GM12875 (cell line): ENCODE data around the gene PSTPIP1.

Experiments used
- H3K4me3 ChIP-seq: one replicate; pipeline ENCODE4 v1.5.1; 2011; ENCODE audit warnings: low read depth, low read length, control low read depth
- CTCF ChIP-seq: IDR thresholded peaks from 2 replicates; pipeline ENCODE4 v1.5.1; 2011; ENCODE audit warnings: low read depth, mild to moderate bottlenecking, control low read depth, inconsistent platforms, low read length, moderate library complexity, borderline replicate concordance; ENCODE audit not compliant: insufficient read depth

Gene PSTPIP1

GRCh38 chr15:77001351-77001750 is 6.4 kb downstream of the PSTPIP1 start:
- TF ChIP-seq CTCF = no peak
- no peak overlapping the region for H3K4me3 ChIP-seq

GRCh38 chr15:77001966-77002365 is 7.0 kb downstream of the PSTPIP1 start:
- TF ChIP-seq CTCF = no peak
- H3K4me3 ChIP-seq = no peak overlapping the region

GRCh38 chr15:77002436-77002835 is 7.5 kb downstream of the PSTPIP1 start:
- no peak for TF ChIP-seq CTCF
- H3K4me3 ChIP-seq = no peak overlapping the region

- no peak overlapping the region for H3K4me3 ChIP-seq
- TF ChIP-seq CTCF = no peak
These were observed 8.3 kb downstream of the PSTPIP1 start for GRCh38 chr15:77002954-77003912.

GRCh38 chr15:77004189-77004588 is 9.3 kb downstream of the PSTPIP1 start:
- no peak for TF ChIP-seq CTCF
- no peak overlapping the region for H3K4me3 ChIP-seq

- no peak for TF ChIP-seq CTCF
These were observed 14.2 kb downstream of the PSTPIP1 start for GRCh38 chr15:77009176-77009575.

More at GRCh38 chr15:77009176-77009575, 14.2 kb downstream of the PSTPIP1 start:
- no peak overlapping the region for H3K4me3 ChIP-seq
